NCI-H774 (cell line): ENCODE data around the gene TOMM40.
"Not testable (repeated sequence)": the region's sequence is repeated elsewhere in the genome, so short reads cannot be mapped to it uniquely, and the experiment has no call there.

Source experiments
- DNase-seq: peaks from one replicate; lab custom pipeline; 2025; lab: John Stamatoyannopoulos, UW

Gene TOMM40

GRCh38 chr19:44871809-44872208 lies 19.2 kb upstream of the TOMM40 start:
- DNase-seq, result no peak

- no peak for DNase-seq
These were observed 18.4 kb upstream of the TOMM40 start for GRCh38 chr19:44872661-44873060.

- no peak for DNase-seq
These were observed 16.7 kb upstream of the TOMM40 start for GRCh38 chr19:44874317-44874716.

DNA sequence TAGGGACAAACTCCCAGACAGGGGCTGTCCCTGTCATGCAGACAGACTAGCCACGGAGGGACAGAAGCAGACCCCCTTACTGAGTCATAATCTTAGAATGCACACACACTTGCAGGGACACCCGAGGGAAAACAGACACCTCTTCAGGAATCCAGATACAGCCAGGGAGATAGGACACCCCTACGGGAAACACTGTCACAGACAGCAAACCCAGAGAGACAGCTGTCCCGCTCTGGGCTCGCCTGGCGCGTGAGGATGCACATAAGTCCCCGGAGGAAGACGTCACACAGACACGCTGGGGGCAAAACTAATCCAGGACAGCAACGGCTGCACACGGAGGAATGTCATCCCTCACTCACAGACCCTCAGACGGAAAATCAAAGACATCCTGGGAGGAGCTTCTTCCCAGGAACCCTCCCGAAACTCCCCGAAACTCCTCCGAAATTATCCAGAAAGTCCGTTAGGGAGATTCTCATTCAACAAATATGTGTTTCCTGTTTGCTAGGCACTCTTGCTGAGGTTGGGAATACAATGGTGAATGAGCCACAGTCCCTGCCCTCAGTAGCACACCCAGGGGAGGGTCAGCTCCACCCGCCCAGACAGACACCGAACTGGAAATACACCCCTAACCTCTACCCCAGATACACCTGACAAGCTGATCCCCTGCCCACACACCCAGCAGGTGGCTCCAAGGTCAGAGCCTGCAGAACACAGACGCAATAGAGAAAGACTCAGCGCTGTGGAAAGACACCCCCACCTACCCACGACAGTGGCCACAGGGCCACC lies 15.2 kb upstream of the TOMM40 start:
- no peak for DNase-seq

GRCh38 chr19:44876930-44877535 lies 14.0 kb upstream of the TOMM40 start:
- DNase-seq, result no peak

- no peak for DNase-seq
These were observed 12.8 kb upstream of the TOMM40 start for GRCh38 chr19:44878120-44878865.

DNA sequence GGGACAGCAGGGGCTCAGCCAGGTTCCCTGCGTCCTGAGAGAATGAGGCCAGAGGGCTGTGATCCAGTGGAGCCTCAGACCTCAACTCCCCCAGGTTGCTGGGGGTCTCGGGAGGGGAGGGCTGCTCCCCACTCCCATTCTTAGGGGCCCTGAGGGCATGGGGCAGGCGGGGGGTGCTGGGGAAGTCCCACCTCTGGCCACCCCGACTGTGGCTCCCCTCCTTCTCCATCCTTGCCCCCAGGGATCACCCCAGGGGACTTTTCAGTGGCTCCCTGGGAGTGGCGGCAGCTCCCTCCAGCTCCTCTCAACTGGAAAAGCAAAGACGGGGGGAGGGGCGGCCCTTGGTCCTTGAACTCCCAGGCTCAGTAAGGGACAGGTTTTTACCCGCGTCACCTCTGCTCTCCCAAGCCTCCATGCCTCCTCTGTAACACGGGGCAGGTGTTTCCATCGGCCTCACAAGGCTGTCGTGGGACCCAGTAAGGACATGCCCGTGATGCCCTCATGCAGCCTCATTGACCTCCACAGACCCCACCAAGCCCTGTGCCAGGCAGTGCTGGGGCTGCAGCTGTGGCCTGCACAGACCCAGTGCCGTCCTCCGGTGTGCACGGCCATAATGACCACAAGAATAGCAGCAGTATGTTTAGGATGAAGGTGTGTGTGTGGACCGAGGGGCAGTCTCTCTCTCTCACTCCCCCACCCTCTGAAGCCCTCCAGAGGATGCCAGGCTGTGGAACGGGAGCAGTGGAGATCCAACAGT lies 11.6 kb upstream of the TOMM40 start:
- DNase-seq, result no peak

GRCh38 chr19:44882063-44882462 lies 9.0 kb upstream of the TOMM40 start:
- DNase-seq, result no peak

DNA sequence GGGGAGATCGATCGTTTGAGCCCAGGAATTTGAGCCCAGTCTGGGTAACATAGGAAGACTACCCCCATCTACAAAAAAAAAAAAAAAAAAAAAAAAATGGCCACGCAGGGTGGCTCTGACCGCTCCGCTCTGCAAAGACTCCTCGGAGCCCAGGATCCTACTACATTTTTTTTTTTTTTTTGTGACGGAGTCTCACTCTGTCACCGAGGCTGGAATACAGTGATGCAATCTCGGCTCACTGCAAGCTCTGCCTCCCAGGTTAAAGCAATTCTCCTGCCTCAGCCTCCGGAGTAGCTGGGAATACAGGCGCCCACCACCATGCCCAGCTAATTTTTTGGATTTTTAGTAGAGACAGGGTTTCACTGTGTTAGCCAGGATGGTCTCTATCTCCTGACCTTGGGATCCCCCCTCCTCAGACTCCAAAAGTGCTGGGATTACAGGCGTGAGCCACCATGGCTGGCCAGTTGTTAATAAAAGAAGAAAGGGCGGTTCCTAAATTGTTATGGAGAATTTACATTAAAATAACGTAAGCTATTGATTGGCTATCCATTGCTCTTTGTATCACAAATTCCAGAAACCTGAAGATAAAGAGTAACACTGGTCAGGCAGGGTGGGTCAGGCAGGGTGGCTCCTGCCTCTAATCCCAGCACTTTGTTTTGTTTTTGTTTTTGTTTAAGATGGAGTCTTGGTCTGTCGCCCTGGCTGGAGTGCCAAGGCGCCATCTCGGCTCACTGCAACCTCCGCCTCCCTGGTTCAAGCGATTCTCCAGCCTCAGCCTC lies 8.2 kb upstream of the TOMM40 start:
- not testable (repeated sequence) for DNase-seq

GRCh38 chr19:44883922-44884321 lies 7.1 kb upstream of the TOMM40 start:
- no peak for DNase-seq

GRCh38 chr19:44884566-44884965 lies 6.5 kb upstream of the TOMM40 start:
- DNase-seq, result no peak

DNA sequence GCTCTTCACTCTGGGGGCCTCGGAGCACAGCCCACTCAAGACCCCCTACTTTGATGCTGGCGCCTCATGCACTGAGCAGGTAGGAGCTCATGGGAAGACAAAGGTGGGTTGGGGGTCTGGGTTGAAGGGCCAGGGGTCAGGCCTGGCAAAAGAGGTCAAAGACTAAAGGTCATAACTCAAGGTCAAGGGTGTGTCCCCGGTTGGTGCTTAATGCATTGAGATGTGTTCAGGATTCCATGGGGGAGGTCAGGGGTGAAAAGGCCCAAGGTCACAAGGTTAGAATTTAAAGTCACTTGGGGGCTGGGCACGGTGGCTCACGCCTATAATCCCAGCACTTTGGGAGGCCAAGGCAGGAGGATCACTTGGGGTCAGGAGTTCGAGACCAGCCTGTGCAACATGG lies 4.9 kb upstream of the TOMM40 start:
- no peak for DNase-seq

GRCh38 chr19:44887648-44888047 lies 3.4 kb upstream of the TOMM40 start:
- DNase-seq, result no peak

DNA sequence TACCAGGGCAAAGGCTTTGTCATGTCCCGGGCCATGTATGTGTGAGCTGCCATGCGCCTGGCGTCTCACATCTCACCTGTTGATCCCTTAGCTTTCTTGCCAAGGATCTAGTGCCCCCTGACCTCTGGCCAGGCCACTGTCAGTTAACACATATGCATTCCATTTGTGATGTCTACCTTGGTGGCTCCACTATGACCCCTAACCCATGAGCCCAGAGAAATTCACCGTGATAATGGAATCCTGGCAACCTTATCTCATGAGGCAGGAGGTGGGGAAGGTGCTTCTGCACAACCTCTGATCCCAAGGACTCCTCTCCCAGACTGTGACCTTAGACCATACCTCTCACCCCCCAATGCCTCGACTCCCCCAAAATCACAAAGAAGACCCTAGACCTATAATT lies 2.7 kb upstream of the TOMM40 start:
- not testable (repeated sequence) for DNase-seq

- DNase-seq, result no peak
These were observed 1.2 kb upstream of the TOMM40 start for GRCh38 chr19:44889830-44890365.

DNA sequence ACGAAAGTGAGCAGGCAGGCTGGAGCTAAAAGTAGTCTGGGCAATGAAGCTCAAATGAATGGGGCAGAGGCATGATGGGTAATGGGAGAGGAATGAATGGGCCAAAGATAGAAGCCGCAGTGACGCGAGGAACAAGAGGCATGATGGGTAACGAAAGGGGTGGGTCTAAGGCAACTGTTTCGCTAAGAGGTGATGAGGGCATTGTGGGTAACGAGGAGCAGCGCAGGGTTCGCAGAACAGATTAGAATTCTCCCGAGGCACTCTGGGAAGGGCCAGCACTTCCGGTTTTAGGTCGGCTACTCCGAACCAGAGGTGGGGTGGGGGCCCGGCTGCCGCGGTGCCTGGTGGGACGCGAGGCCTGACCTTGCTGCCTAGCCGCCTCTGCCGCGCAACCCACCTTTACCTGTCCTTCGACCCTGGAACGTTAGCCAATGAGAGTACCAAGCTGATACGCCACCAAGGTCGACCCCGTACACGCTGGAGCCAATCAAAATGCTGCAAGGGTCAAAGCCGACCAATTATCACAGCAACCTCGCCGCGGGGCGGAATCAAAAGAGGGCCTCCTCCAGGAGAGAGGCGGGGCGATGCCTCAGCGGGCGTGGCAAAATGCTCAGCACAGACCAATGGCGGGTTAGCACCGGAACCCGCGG lies 563 bp upstream of the TOMM40 start:
- DNase-seq, result peak; percentile 100

GRCh38 chr19:44892932-44893331 lies 1.9 kb downstream of the TOMM40 start:
- no peak for DNase-seq

- DNase-seq, result no peak
These were observed 2.4 kb downstream of the TOMM40 start for GRCh38 chr19:44893332-44894051.

GRCh38 chr19:44894052-44894400 lies 3.0 kb downstream of the TOMM40 start:
- DNase-seq, result no peak

- no peak for DNase-seq
These were observed 3.9 kb downstream of the TOMM40 start for GRCh38 chr19:44894946-44895345.
